OCI-LY1 (cell line): Measurements from ENCODE around the gene CYBRD1.

ENCODE experiments used
- H2AFZ ChIP-seq: fragments of 200-600 bp; sonication (generic), shearing (Covaris generic); 2 replicates; pipeline ENCODE4 v1.6.0; 2014; ENCODE audit warnings: antibody characterized with exemption, mild to moderate bottlenecking, low read length
- H3F3A ChIP-seq: fragments of 200-600 bp; sonication (generic), shearing (Covaris generic); 2 replicates; pipeline ENCODE4 v1.6.0; 2014; ENCODE audit warnings: mild to moderate bottlenecking, antibody characterized with exemption, low read length, moderate library complexity; ENCODE audit not compliant: insufficient read depth
- H3K27ac ChIP-seq: fragments of 200-600 bp; sonication (generic); 2 replicates; pipeline ENCODE4 v1.5.1; 2014; ENCODE audit warnings: low read length, mixed run types, mild to moderate bottlenecking, low read depth; ENCODE audit not compliant: poor library complexity, severe bottlenecking
- H3K27me3 ChIP-seq: fragments of 200-600 bp; sonication (generic); 2 replicates; pipeline ENCODE4 v1.6.0; 2014; ENCODE audit warnings: antibody characterized with exemption, mild to moderate bottlenecking, low read length, moderate library complexity; ENCODE audit not compliant: insufficient read depth
- H3K36me3 ChIP-seq: fragments of 200-600 bp; sonication (generic); 2 replicates; pipeline ENCODE4 v1.6.1; 2014; ENCODE audit warnings: mild to moderate bottlenecking, antibody characterized with exemption, low read length, moderate library complexity, mixed read lengths; ENCODE audit not compliant: insufficient read depth
- H3K4me1 ChIP-seq: fragments of 200-600 bp; sonication (generic); 2 replicates; pipeline ENCODE4 v1.5.1; 2014; ENCODE audit warnings: mild to moderate bottlenecking, low read length, moderate library complexity; ENCODE audit not compliant: insufficient read depth, severe bottlenecking
- H3K4me2 ChIP-seq: fragments of 200-600 bp; sonication (generic), shearing (Covaris generic); 2 replicates; pipeline ENCODE4 v1.6.1; 2014; ENCODE audit warnings: low read length
- H3K4me3 ChIP-seq: fragments of 200-600 bp; sonication (generic); 2 replicates; pipeline ENCODE4 v1.5.1; 2014; ENCODE audit warnings: low read length, low read depth, mild to moderate bottlenecking, mixed read lengths; ENCODE audit not compliant: poor library complexity, severe bottlenecking
- H3K79me2 ChIP-seq: fragments of 200-600 bp; shearing (Covaris generic); 2 replicates; pipeline ENCODE4 v1.6.1; 2016; ENCODE audit warnings: mixed run types, low read length, mixed read lengths; ENCODE audit not compliant: insufficient read depth
- H3K9ac ChIP-seq: fragments of 200-600 bp; sonication (generic), shearing (Covaris generic); 2 replicates; pipeline ENCODE4 v1.6.1; 2014; ENCODE audit warnings: mild to moderate bottlenecking, low read length, mixed read lengths
- H3K9me2 ChIP-seq: fragments of 200-600 bp; sonication (generic), shearing (Covaris generic); 2 replicates; pipeline ENCODE4 v1.6.1; 2014; ENCODE audit warnings: low read depth, mild to moderate bottlenecking, low read length, mixed read lengths
- H3K9me3 ChIP-seq: fragments of 200-600 bp; shearing (Covaris generic); 2 replicates; pipeline ENCODE4 v1.6.1; 2014; ENCODE audit warnings: low read length, mixed read lengths
- H4K20me1 ChIP-seq: fragments of 200-600 bp; sonication (generic), shearing (Covaris generic); 2 replicates; pipeline ENCODE4 v1.6.0; 2016; ENCODE audit warnings: mild to moderate bottlenecking, low read length; ENCODE audit not compliant: insufficient read depth
- CTCF ChIP-seq: fragments of 200-600 bp; sonication (generic), shearing (Covaris generic); IDR thresholded peaks from 2 replicates; pipeline ENCODE4 v1.5.1; 2017; ENCODE audit warnings: mild to moderate bottlenecking, antibody characterized with exemption, low read length, moderate library complexity, mixed read lengths
- EZH2 ChIP-seq: fragments of 200-600 bp; sonication (generic), shearing (Covaris generic); IDR thresholded peaks from 2 replicates; pipeline ENCODE4 v1.8.0; 2017; ENCODE audit warnings: borderline replicate concordance, mixed run types, mild to moderate bottlenecking, antibody characterized with exemption, low read length, moderate library complexity, mixed read lengths

The CYBRD1 gene

DNA sequence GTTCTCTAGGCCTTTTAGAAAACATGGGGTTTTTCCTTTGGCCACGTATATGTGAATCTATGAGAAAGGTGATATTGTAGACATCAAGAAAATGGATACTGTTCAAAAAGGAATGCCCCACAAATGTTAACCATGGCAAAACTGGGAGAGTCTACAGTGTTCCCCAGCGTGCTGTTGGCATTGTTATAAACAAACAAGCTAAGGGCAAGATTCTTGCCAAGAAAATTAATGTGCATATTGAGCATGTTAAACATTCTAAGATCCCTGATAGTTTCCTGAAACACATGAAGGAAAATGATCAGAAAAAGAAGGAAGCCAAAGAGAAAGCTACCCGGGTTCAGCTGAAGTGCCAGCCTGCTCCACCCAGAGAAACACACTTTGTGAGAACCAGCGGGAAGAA lies 64.9 kb downstream of the CYBRD1 start:
- H3F3A ChIP-seq, result no peaks in the 10 kb centered on the region
- no peaks in the 10 kb centered on the region; the same call in 1 of the 2 replicates for H3K36me3 ChIP-seq
- no peaks in the 10 kb centered on the region for H3K79me2 ChIP-seq
- H3K27ac ChIP-seq, result no peak overlapping the region
- no peaks in the 10 kb centered on the region for H4K20me1 ChIP-seq
- H3K9me2 ChIP-seq, result no peaks in the 10 kb centered on the region
- no peak overlapping the region for H3K9ac ChIP-seq
- no peak overlapping the region for H3K4me2 ChIP-seq
- no peaks in the 10 kb centered on the region for H3K27me3 ChIP-seq
- H3K4me1 ChIP-seq, result no peaks in the 10 kb centered on the region
- H3K9me3 ChIP-seq, result no peaks in the 10 kb centered on the region
- no peak overlapping the region for H3K4me3 ChIP-seq
- H2AFZ ChIP-seq, result no peak overlapping the region
- no peak for TF ChIP-seq EZH2
- TF ChIP-seq CTCF, result no peak

DNA sequence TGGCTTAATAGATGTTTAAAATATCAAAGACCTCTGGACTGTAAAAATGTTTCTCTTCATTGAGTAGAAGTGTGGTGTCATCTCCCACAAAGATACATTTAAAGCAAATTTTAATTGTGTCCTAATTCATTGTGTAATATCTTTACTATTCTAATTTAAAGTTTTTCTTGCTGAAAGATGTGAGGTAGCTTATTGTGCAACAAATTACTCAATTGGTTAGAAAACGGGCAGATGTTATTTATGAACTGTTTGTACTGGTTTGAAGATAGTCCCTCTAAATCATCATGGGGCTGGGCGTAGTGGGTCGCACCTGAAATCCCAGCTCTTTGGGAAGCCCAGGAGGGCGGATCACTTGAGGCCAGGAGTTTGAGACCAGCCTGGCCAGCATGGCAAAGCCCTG lies 65.3 kb downstream of the CYBRD1 start:
- H3K4me2 ChIP-seq, result no peak overlapping the region
- no peaks in the 10 kb centered on the region; the same call in 1 of the 2 replicates for H3K36me3 ChIP-seq
- H3K79me2 ChIP-seq, result no peaks in the 10 kb centered on the region
- no peak overlapping the region for H3K27ac ChIP-seq
- H3K4me1 ChIP-seq, result no peaks in the 10 kb centered on the region
- H2AFZ ChIP-seq, result no peak overlapping the region
- no peak for TF ChIP-seq EZH2
- TF ChIP-seq CTCF, result no peak
- no peaks in the 10 kb centered on the region for H3F3A ChIP-seq
- no peaks in the 10 kb centered on the region for H3K27me3 ChIP-seq
- no peaks in the 10 kb centered on the region for H3K9me2 ChIP-seq
- no peak overlapping the region for H3K4me3 ChIP-seq
- no peak overlapping the region for H3K9ac ChIP-seq
- no peaks in the 10 kb centered on the region for H3K9me3 ChIP-seq
- H4K20me1 ChIP-seq, result no peaks in the 10 kb centered on the region

- no peak overlapping the region for H2AFZ ChIP-seq
- TF ChIP-seq CTCF (no peak), EZH2 (no peak)
Observed at GRCh38 chr2:171590116-171590515, 67.8 kb downstream of the CYBRD1 start.

More at GRCh38 chr2:171590116-171590515, 67.8 kb downstream of the CYBRD1 start:
- Histone ChIP-seq H3K27ac (no peak overlapping the region), H3K9ac (no peak overlapping the region), H4K20me1 (no peaks in the 10 kb centered on the region), H3K4me1 (no peaks in the 10 kb centered on the region), H3K79me2 (no peaks in the 10 kb centered on the region), H3K27me3 (no peaks in the 10 kb centered on the region), H3K9me2 (no peaks in the 10 kb centered on the region), H3K9me3 (no peaks in the 10 kb centered on the region), H3K36me3 (no peaks in the 10 kb centered on the region; the same call in 1 of the 2 replicates), H3K4me3 (no peak overlapping the region), H3K4me2 (no peak overlapping the region), H3F3A (no peaks in the 10 kb centered on the region)
